Hepatocyte (in vitro differentiated cells): Measurements from ENCODE around the gene CDCA3. TPM values are rescaled to one million over a fixed set of nuclear protein-coding genes. Genes with fewer than 3 reads are reported as not detected.
"Not testable (repeated sequence)": the region's sequence is repeated elsewhere in the genome, so short reads cannot be mapped to it uniquely, and the experiment has no call there.

Experiments used
- DNase-seq: peaks from one replicate; pipeline ENCODE4 v3.0.0-alpha.2; 2016; ENCODE audit warnings: low spot score
- H2AFZ ChIP-seq: fragments of 200-600 bp; sonication (generic); 2 replicates; pipeline ENCODE4 v1.6.0; 2016; ENCODE audit warnings: antibody characterized with exemption, mild to moderate bottlenecking
- H3K27ac ChIP-seq: fragments of 200-600 bp; sonication (generic); 2 replicates; pipeline ENCODE4 v1.5.1; 2016; ENCODE audit warnings: mild to moderate bottlenecking
- H3K27me3 ChIP-seq: fragments of 200-600 bp; sonication (generic); 2 replicates; pipeline ENCODE4 v1.6.1; 2016
- H3K36me3 ChIP-seq: fragments of 200-600 bp; sonication (generic); replicated peaks from 2 replicates; pipeline ENCODE4 v1.5.1; 2016; ENCODE audit warnings: low read depth; ENCODE audit not compliant: insufficient read depth
- H3K4me1 ChIP-seq: fragments of 200-600 bp; sonication (generic); 2 replicates; pipeline ENCODE4 v1.5.1; 2016; ENCODE audit warnings: mild to moderate bottlenecking, moderate library complexity; ENCODE audit not compliant: insufficient read depth
- H3K4me2 ChIP-seq: fragments of 200-600 bp; sonication (generic); 2 replicates; pipeline ENCODE4 v1.6.0; 2016
- H3K4me3 ChIP-seq: fragments of 200-600 bp; sonication (generic); 2 replicates; pipeline ENCODE4 v1.5.1; 2016; ENCODE audit warnings: mild to moderate bottlenecking
- H3K79me2 ChIP-seq: fragments of 200-600 bp; sonication (generic); 2 replicates; pipeline ENCODE4 v1.6.0; 2017; ENCODE audit warnings: mild to moderate bottlenecking
- H3K9me2 ChIP-seq: fragments of 200-600 bp; sonication (generic); replicated peaks from 2 replicates; pipeline ENCODE4 v1.6.0; 2017; ENCODE audit warnings: mild to moderate bottlenecking; ENCODE audit not compliant: insufficient read depth
- H3K9me3 ChIP-seq: fragments of 200-600 bp; sonication (generic); 2 replicates; pipeline ENCODE4 v1.5.1; 2016; ENCODE audit warnings: low read depth, mild to moderate bottlenecking
- H4K20me1 ChIP-seq: fragments of 200-600 bp; sonication (generic); 2 replicates; pipeline ENCODE4 v1.6.0; 2016; ENCODE audit warnings: mild to moderate bottlenecking; ENCODE audit not compliant: insufficient read depth, poor library complexity, severe bottlenecking
- EZH2 ChIP-seq: fragments of 200-600 bp; sonication (generic); IDR thresholded peaks from 2 replicates; pipeline ENCODE4 v1.6.1; 2016; ENCODE audit warnings: antibody characterized with exemption, mild to moderate bottlenecking, borderline replicate concordance
- EZH2phosphoT487 ChIP-seq: fragments of 200-600 bp; sonication (generic); IDR thresholded peaks from one replicate; pipeline ENCODE4 v1.6.1; 2018; ENCODE audit warnings: antibody characterized with exemption, mild to moderate bottlenecking, low read depth, moderate library complexity; ENCODE audit not compliant: unreplicated experiment, severe bottlenecking
- WGBS: methylation state at CpG from one replicate; pipeline ENCODE4 v1.1.6; 2016; ENCODE audit warnings: low lambda C conversion rate; ENCODE audit errors: missing lambda C conversion rate; 5-methylcytosine and 5-hydroxymethylcytosine counted together
- polyA plus RNA-seq: library from polyadenylated mRNA; unstranded; fragments of >200 nt; fragmentation: Nextera tagmentation; extraction: Ambion mirVana; gene quantifications from 2 replicates; pipeline ENCODE4 v1.2.1, GENCODE V29; 2016
- total RNA-seq: library from RNA; depleted of rRNA; stranded (reverse); fragments of >200 nt; gene quantifications from 2 replicates; pipeline ENCODE4 v1.2.3, GENCODE V29; 2014
- TF ChIP-seq, protein P1 (sequence below): fragments of 200-600 bp; sonication (generic); IDR thresholded peaks from 2 replicates; pipeline ENCODE4 v1.5.1; 2016; ENCODE audit warnings: antibody characterized with exemption, mild to moderate bottlenecking; ENCODE audit not compliant: poor library complexity

The CDCA3 gene
- total and polyA plus RNA-seq, 2 experiments from 2014 or later, result 8.5 to 18.2 TPM

DNA sequence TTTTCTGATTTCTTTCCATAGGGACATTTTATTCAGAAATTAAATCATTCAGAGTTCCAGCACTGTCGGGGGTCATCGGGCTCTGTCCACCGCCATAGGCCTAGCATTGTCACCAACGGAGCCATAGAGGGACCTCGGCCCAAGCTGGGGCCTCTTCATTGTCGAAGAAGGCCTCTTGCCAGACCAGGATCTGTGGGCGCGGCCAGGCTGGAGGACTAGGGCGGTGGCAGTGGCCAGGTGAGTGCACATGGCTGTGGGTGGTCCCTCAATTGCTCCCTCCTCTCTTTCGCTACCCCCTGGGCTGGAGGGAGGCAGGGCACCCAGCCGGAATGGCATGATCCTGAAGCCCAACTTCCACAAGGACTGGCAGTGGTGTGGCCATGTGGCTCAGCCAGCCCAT is 32.6 kb upstream of the CDCA3 start:
- Histone ChIP-seq H3K4me2 (no peak overlapping the region), H3K27ac (no peak overlapping the region), H3K9me3 (no peaks in the 10 kb centered on the region), H3K4me3 (no peak overlapping the region), H4K20me1 (no peaks in the 10 kb centered on the region), H3K27me3 (no peaks in the 10 kb centered on the region), H3K4me1 (peaks cover 18% of the 10 kb centered on the region), H3K79me2 (no peaks in the 10 kb centered on the region), H3K9me2 (no peaks in the 10 kb centered on the region), H3K36me3 (peaks cover 3% of the 10 kb centered on the region), H2AFZ (no peak overlapping the region)
- 94% methylated on average over 11 of the region's 11 CpGs for WGBS
- no peak for DNase-seq
- TF ChIP-seq, protein P1, sequence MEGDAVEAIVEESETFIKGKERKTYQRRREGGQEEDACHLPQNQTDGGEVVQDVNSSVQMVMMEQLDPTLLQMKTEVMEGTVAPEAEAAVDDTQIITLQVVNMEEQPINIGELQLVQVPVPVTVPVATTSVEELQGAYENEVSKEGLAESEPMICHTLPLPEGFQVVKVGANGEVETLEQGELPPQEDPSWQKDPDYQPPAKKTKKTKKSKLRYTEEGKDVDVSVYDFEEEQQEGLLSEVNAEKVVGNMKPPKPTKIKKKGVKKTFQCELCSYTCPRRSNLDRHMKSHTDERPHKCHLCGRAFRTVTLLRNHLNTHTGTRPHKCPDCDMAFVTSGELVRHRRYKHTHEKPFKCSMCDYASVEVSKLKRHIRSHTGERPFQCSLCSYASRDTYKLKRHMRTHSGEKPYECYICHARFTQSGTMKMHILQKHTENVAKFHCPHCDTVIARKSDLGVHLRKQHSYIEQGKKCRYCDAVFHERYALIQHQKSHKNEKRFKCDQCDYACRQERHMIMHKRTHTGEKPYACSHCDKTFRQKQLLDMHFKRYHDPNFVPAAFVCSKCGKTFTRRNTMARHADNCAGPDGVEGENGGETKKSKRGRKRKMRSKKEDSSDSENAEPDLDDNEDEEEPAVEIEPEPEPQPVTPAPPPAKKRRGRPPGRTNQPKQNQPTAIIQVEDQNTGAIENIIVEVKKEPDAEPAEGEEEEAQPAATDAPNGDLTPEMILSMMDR, result no peak
- TF ChIP-seq EZH2phosphoT487 (no peak), EZH2 (no peak)

DNA sequence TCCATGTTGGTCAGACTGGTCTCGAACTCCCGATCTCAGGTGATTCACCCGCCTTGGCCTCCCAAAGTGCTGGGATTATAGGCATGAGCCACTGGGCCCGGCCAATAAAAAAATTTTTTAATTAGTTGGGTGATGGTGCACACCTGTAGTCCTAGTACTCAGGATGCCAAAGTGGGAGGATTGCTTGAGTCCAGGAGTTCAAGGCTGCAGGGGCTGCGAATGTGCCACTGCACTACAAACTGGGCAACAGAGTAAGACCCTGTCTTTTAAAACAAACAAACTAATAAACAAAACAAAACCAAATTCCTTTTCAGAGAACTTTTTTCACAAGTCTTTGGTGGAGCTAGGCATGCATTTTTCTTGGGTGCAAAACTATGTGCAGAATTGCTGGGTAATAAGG is 32.2 kb upstream of the CDCA3 start:
- Histone ChIP-seq H3K4me1 (peaks cover 18% of the 10 kb centered on the region), H2AFZ (no peak overlapping the region), H3K4me3 (no peak overlapping the region), H3K79me2 (no peaks in the 10 kb centered on the region), H4K20me1 (no peaks in the 10 kb centered on the region), H3K36me3 (peaks cover 3% of the 10 kb centered on the region), H3K9me3 (no peaks in the 10 kb centered on the region), H3K9me2 (no peaks in the 10 kb centered on the region), H3K27ac (no peak overlapping the region), H3K27me3 (no peaks in the 10 kb centered on the region), H3K4me2 (no peak overlapping the region)
- TF ChIP-seq, protein P1, result no peak
- 98% methylated on average over 5 of the region's 5 CpGs for WGBS
- no peak for DNase-seq

DNA sequence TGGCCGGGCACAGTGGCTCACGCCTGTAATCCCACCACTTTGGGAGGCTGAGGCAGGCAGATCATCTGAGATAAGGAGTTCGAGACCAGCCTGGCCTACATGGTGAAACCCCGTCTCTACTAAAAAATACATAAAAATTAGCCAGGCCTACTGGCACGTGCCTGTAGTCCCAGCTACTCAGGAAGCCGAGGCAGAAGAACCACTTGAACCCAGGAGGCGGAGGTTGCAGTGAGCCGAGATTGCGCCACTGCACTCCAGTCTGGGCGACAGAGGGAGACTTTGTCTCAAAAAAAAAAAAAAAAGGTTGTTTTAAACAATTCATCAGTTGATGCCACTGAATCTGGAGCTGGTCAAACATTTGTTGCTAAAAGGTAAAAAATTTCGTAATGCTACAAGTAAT is 28.7 kb upstream of the CDCA3 start:
- H3K36me3 ChIP-seq, H3K4me1 ChIP-seq, H4K20me1 ChIP-seq, H3K4me3 ChIP-seq, H3K27me3 ChIP-seq, H3K9me3 ChIP-seq, H3K9me2 ChIP-seq, H2AFZ ChIP-seq, H3K79me2 ChIP-seq, DNase-seq, H3K4me2 ChIP-seq: not testable (repeated sequence)
- peak overlapping the region; percentile 73 for H3K27ac ChIP-seq
- 94% methylated on average over 11 of the region's 11 CpGs for WGBS

DNA sequence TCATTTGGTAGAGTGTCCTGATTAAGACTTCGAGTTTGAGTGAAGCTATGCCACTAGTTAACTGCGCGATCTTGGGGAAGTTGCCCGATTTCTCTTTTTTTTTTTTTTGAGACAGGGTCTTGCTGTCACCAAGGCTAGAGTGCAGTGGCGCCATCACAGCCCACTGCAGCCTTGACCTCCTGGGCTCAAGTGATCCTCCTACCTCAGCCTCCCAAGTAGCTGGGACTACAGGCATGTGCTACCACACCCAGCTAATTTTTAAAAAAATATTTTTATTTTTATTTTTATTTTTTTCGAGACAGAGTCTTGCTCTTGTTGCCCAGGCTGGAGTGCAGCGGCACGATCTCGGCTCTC is 22.9 kb upstream of the CDCA3 start:
- not testable (repeated sequence) for H3K9me2 ChIP-seq, H3K9me3 ChIP-seq, H3K36me3 ChIP-seq, H3K27me3 ChIP-seq, DNase-seq
- peaks cover 11% of the 10 kb centered on the region for H4K20me1 ChIP-seq
- peaks cover 29% of the 10 kb centered on the region for H3K79me2 ChIP-seq
- peaks cover 22% of the 10 kb centered on the region for H3K4me1 ChIP-seq
- H3K4me2 ChIP-seq, result peak overlapping the region; percentile 98
- WGBS, result 58% methylated on average over 9 of the region's 9 CpGs
- peak overlapping the region; percentile 86 for H3K27ac ChIP-seq
- H2AFZ ChIP-seq, result peak overlapping the region; percentile 8
- peak overlapping the region; percentile 60 for H3K4me3 ChIP-seq
